ACHN (cell line): ENCODE measurements around the gene C6orf89.
A peak's percentile ranks its signal among the peaks of the same experiment; 100 is the strongest.

ENCODE experiments used
- DNase-seq: peaks from one replicate; pipeline ENCODE4 v3.0.0-alpha.2; 2015
- in situ Hi-C: cut with HindIII; loops from 2 replicates; pipeline ENCODE4 v1.10.0; 2017; ENCODE audit warnings: low sequenced_read_pairs, low pct_ligation_motif_present, low pct_unique_long_range_greater_than_20kb

The C6orf89 gene

GRCh38 chr6:36885461-36886401, at the start of gene C6orf89:
TSS of gene C6orf89 (plus strand) at chr6:36885952. CDS start at chr6:36899445, 13,493 bp downstream.
- peak; percentile 95 for DNase-seq
- in situ Hi-C loops: no loop called here

GRCh38 chr6:36836111-36837021, 49.4 kb upstream of the C6orf89 start:
- in situ Hi-C loops: no loop called here
- DNase-seq: no peak

GRCh38 chr6:36837022-36837339, 48.8 kb upstream of the C6orf89 start:
- in situ Hi-C loops: no loop called here
- DNase-seq: no peak

- DNase-seq: no peak
These were observed 48.1 kb upstream of the C6orf89 start for GRCh38 chr6:36837686-36838085.

GRCh38 chr6:36838896-36839748, 46.6 kb upstream of the C6orf89 start, which contains the start of gene CPNE5:
TSS of gene CPNE5 (minus strand) at chr6:36839444. CDS start at chr6:36839377, 67 bp downstream.
- in situ Hi-C loops: no loop called here
- DNase-seq: no peak

More at GRCh38 chr6:36837686-36838085, 48.1 kb upstream of the C6orf89 start:
- in situ Hi-C loops: no loop called here

GRCh38 chr6:36839749-36840431, 45.9 kb upstream of the C6orf89 start:
- peak; percentile 20 for DNase-seq
- in situ Hi-C loops: no loop called here

GRCh38 chr6:36840432-36841403, 45.0 kb upstream of the C6orf89 start:
- DNase-seq: no peak
- in situ Hi-C loops: no loop called here

- in situ Hi-C loops: no loop called here
- DNase-seq: no peak
These were observed 44.0 kb upstream of the C6orf89 start for GRCh38 chr6:36841756-36842155.

- DNase-seq: no peak
- in situ Hi-C loops: no loop called here
These were observed 42.6 kb upstream of the C6orf89 start for GRCh38 chr6:36843170-36843569.

- in situ Hi-C loops: no loop called here
- no peak for DNase-seq
These were observed 41.3 kb upstream of the C6orf89 start for GRCh38 chr6:36844232-36845170.

- in situ Hi-C loops: no loop called here
- DNase-seq: no peak
These were observed 40.5 kb upstream of the C6orf89 start for GRCh38 chr6:36845233-36845632.

GRCh38 chr6:36847152-36847551, 38.6 kb upstream of the C6orf89 start:
- DNase-seq: no peak
- in situ Hi-C loops: no loop called here

GRCh38 chr6:36847991-36848390, 37.8 kb upstream of the C6orf89 start:
- in situ Hi-C loops: no loop called here
- no peak for DNase-seq

GRCh38 chr6:36848658-36849441, 36.9 kb upstream of the C6orf89 start:
- in situ Hi-C loops: no loop called here
- no peak for DNase-seq

GRCh38 chr6:36850021-36850420, 35.7 kb upstream of the C6orf89 start:
- no peak for DNase-seq
- in situ Hi-C loops: no loop called here
